Vagina (tissue), 2 donors: ENCODE results near the gene MSI2.

Source experiments
- CTCF ChIP-seq, 3 experiments: fragments of 450-650 bp in 2 of 3; fragments of 200-600 bp in 1 of 3; sonication (generic) in 1 of 3; IDR thresholded peaks; one replicate each; pipeline ENCODE4 v1.5.1; 2017 to 2019; ENCODE audit warnings: antibody characterized with exemption in 3 of 3, mild to moderate bottlenecking in 2 of 3, moderate library complexity in 2 of 3
- POLR2A ChIP-seq, 2 donors: fragments of 450-650 bp; IDR thresholded peaks; one replicate each; pipeline ENCODE4 v1.6.1; 2017; ENCODE audit warnings: antibody characterized with exemption in 2 of 2, mild to moderate bottlenecking in 2 of 2, moderate library complexity in 2 of 2

- TF ChIP-seq CTCF (IDR thresholded peaks at IDR 0.05) (no peak), POLR2A (IDR thresholded peaks at IDR 0.05) (no peak)
Observed at GRCh38 chr17:57645950-57646665, 389.8 kb downstream of the MSI2 start.
